ENCODE results near the gene SMURF1.

DNA sequence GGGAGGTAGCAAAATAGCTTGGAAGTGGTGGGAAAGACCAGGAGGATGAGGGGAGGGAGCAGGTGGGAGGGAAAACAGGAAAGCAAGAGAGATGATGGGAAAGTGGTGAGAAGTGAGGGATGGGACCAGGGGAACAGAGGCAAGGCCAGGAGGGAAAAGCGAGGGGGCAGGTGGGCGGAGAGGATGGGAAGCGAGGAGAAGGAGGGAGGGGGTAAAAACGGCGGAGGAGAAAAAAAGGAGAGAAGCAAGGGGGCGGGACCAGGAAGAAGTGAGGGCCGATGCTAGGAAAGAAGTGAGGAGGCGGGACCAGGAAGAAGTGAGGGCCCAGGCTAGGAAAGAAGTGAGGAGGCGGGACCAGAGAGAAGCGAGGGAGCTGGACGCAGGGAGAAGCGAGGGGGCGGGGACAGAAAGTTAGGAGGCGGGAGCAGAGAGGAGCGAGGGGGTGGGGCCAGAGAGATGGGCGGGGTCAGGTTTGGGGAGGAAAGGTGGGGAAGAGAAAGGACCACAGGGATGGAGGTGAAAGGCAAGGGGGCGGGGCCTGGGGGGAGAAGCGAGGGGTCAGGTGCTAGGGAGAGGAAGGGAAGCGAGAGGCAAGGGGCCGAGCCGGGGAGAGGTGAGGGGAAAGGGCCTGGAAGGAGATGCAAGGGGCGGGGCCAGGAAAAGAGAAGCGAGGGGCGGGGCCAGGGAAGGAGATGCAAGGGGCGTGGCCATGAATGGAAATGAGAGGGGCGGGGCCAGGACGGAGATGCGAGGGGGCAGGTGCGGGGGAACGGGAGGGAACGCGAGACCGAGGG is 984 bp downstream of the SMURF1 start:
- TF ChIP-seq, protein P1, sequence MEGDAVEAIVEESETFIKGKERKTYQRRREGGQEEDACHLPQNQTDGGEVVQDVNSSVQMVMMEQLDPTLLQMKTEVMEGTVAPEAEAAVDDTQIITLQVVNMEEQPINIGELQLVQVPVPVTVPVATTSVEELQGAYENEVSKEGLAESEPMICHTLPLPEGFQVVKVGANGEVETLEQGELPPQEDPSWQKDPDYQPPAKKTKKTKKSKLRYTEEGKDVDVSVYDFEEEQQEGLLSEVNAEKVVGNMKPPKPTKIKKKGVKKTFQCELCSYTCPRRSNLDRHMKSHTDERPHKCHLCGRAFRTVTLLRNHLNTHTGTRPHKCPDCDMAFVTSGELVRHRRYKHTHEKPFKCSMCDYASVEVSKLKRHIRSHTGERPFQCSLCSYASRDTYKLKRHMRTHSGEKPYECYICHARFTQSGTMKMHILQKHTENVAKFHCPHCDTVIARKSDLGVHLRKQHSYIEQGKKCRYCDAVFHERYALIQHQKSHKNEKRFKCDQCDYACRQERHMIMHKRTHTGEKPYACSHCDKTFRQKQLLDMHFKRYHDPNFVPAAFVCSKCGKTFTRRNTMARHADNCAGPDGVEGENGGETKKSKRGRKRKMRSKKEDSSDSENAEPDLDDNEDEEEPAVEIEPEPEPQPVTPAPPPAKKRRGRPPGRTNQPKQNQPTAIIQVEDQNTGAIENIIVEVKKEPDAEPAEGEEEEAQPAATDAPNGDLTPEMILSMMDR (IDR thresholded peaks at IDR 0.05), result no peak
- TF ChIP-seq POLR2A (IDR thresholded peaks at IDR 0.05) (no peak), POLR2AphosphoS5 (IDR thresholded peaks at IDR 0.05) (no peak)

All from sigmoid colon (tissue), 4 donors.